GM21529 (cell line): ENCODE results near the gene PCNX4.

Source experiments
- ATAC-seq: cut with Tn5 transposase; IDR thresholded peaks from one replicate; pipeline ENCODE4 v1.9.1; 2021; ENCODE audit not compliant: unreplicated experiment

PCNX4 gene

DNA sequence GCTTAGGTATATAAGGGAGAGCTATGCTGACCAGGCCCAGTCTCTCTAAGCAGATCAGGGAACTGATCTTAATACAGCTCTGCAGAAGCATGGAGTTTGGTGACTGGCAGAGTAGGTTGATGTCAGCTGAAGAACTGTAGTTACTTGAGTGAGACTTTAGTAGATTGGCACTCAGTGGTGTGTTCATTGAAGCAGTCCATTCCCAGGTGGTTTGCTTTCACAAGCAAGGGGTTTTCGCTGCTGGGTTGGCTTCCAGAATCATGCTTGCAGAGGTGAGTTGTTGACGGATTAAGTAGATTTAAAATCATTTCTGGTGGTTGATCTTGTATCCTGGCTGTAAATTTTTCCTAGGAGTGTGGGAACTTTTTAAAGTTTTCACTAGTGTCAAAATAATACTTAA lies 80.0 kb downstream of the PCNX4 start:
- no peak for ATAC-seq

DNA sequence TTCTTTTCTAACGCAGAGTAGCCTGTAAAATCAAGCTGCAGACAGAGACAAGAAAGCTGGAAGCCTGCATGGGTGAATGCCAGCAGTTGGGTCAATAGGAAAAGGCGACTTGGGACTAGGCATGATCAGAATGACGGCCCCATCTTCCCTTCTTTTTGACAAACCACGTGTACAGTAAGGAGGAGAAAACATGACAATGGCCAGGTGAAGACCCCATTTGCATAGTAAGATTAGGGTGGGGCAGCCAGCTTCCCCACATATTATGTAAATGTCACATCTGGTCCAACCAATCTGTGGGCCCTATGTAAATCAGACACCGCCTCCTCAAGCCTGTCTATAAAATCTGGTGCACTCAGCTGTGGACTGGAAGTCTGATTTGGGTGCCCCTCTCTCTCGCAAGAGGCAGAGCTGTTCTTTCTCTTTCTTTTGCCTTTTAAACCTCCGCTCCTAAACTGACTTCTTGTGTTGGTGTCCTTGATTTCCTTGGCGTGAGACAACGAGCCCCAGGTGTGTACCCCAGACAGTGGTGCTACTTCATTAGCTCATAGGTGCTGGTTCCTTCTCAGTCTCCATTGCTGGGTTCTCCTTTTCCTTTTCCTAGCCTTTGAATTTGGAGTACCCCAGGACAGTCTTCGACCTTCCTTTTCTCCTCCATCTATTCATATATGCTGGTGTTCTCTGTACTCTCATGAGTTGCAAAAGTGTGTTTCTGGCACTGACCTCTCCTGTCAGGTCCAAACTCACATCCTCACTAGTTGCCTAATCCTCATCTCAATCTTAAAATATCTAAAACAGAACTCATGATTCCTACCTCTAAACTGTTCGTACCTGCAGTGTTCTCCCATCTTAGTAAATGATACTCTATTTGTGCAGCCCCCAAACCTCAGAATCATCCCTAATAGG lies 82.9 kb downstream of the PCNX4 start:
- no peak for ATAC-seq

DNA sequence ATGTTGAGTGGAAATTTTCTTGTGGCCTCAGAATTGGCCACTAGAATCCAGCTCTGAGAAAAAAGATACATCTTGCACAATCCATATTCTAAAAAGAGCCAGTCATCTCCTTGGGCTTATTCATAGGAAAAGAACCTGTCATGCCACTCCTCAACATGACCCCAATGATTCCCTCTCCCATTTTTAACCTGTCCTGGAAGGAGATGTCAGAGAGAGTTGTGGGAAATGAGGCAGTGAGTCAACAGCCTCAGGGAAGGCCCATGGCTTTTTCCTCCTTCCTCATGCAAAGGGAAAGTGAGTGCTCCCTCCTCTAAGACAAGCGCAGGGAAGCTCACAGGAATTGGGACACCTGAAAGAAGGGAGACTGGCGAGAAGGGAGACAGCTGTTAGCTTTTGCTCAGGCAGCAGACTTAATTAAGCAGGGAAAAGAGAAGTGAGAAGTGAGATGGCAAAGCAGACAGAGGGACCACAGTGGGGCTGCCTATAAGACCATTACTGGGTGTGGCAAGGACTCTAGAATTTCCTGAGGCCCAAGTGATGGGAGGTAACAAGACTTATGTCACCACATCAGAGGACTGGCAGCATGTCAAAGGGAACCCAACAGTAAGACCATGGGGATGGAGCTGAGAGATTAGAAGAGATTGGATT lies 83.7 kb downstream of the PCNX4 start:
- no peak for ATAC-seq

GRCh38 chr14:60178164-60178563 lies 86.4 kb downstream of the PCNX4 start:
- no peak for ATAC-seq

- ATAC-seq: no peak
These were observed 87.1 kb downstream of the PCNX4 start for GRCh38 chr14:60178820-60179219.

GRCh38 chr14:60179431-60179869 lies 87.7 kb downstream of the PCNX4 start:
- no peak for ATAC-seq

DNA sequence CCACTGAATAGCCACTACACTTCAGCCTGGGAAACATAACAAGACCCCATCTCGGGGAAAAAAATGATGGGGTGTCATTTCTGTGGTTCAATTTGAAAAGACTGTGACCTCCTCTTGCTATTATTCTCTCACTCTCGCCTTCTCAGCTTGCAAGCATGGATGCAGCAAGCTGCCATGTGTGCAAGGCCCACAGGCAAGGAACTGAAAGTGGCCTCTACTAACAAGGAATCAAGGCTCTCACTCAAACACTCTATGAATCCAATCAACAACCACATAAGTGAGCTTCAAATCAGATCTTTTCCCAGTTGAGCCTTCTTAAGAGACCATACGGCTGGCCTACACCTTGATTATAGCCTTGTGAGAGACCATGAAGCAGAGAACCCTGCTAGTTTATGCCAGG lies 91.4 kb downstream of the PCNX4 start:
- ATAC-seq: peak; percentile 19

- peak; percentile 46 for ATAC-seq
These were observed 92.0 kb downstream of the PCNX4 start for GRCh38 chr14:60183741-60184140.

- peak; percentile 55 for ATAC-seq
These were observed 92.6 kb downstream of the PCNX4 start for GRCh38 chr14:60184146-60184904.

DNA sequence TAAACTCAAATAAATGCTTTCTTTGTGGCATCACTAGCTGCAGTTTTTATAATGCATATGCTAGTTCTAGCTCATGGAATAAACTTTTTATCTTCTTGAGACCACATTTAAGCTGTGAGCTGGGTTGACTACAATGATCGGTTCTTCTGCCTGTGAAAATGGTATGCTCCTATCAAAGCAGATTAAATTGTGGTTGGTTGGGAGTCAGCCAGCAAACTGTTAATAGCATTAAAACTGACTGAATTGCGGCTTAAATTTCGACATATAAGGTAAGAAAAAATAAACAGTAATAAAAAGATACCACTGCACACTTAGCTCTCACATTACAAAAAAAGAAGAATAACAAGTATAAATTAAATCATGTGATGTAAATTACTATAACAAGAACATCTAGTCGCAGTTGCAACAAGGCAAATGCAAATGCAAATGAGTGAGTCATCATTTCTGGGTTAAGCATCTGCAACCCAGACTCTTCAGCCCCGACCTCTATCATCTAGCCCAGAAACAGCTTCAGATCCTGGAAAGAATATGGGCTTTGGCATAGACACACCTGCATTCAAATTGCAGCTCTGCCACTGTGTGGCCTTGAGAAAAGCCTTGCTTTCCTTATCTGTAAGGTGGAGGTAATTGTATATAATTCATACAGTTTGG lies 93.3 kb downstream of the PCNX4 start:
- no peak for ATAC-seq

DNA sequence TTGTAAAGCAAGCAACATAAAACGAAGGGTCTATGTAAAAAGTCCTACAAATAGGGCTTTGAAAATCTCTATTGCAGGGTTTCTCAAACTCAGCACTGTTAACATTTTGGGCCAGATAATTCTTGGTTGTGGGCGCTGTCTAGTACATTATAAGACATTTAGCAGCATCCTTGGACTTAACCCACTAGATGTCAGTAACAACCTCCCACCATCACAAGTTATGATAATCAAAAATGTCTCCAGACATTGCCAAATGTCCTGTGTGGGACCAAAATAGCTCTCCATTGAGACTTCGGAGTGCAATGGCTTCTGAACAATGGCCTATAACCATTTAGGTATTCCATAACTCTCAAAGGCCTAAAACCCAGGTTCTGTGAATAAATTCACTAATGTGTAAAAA lies 96.4 kb downstream of the PCNX4 start:
- ATAC-seq: no peak

DNA sequence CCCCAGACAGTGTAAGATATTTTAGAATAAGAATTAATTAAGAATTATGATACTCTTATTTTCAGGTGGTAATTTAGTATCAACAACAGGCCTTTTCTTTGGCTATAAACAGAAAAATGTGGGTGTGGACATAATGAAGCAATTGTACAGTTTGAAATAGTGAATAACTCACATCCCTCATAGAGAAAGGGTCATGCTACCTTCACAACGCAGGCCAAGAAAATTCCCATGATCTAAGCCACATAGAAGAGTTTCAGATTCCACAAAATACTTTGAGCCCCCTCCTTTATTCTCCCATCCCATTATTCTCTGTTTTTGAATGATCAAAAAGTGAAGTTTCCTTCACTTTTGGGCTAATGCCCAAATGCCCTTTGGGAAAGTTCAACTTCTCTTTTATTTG lies 97.0 kb downstream of the PCNX4 start:
- no peak for ATAC-seq

GRCh38 chr14:60189923-60190840 lies 98.5 kb downstream of the PCNX4 start:
- peak; percentile 67 for ATAC-seq

DNA sequence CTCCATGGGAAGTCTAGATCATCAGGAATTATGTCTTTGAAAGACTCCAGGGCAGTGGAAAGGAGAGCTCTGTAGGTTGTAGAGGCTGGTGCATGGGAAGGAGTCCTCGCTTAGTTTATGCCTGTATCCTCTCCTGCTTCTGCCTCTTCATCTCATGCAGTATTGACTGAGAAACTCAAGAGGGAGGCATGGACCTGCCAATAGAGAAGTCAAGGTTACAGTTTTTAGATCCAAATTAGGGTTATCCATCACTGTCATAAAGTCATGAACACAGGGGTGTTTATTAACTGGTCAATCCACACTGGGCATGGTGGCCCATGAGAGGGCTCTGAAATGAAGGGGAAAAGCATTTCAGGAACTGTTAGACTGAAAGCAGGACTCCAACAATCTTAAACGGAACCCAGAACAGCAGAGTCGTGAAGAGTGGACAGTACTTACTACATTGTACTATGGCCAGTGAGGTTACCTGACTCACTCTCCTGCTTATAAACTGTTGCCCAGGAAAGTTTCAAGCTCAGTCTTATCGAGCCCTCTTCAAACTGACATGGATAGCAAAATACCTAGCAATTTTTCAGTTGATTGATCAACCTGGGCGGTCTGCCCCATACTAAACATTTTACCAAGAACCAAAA lies 103.6 kb downstream of the PCNX4 start:
- ATAC-seq: peak; percentile 76

DNA sequence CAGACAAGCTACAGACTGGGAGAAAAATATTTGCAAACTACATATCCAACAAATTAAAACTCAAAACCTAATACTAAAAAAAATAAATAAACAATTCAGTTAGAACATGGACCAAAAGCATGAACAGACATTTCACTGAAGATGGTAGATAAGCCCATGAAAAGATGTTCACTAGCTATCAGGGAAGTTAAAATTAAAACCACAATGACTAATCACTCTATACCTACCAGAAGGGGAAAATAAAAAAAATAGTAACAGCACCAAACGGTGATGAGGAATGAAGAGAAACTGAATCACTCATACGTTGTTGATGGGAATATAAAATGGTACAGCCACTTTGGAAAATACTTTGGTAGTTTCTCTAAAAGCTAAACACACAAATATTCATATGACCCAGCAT lies 104.6 kb downstream of the PCNX4 start:
- ATAC-seq: no peak

- ATAC-seq: no peak
These were observed 106.0 kb downstream of the PCNX4 start for GRCh38 chr14:60197629-60198303.

- ATAC-seq: no peak
These were observed 107.6 kb downstream of the PCNX4 start for GRCh38 chr14:60199321-60199720.

DNA sequence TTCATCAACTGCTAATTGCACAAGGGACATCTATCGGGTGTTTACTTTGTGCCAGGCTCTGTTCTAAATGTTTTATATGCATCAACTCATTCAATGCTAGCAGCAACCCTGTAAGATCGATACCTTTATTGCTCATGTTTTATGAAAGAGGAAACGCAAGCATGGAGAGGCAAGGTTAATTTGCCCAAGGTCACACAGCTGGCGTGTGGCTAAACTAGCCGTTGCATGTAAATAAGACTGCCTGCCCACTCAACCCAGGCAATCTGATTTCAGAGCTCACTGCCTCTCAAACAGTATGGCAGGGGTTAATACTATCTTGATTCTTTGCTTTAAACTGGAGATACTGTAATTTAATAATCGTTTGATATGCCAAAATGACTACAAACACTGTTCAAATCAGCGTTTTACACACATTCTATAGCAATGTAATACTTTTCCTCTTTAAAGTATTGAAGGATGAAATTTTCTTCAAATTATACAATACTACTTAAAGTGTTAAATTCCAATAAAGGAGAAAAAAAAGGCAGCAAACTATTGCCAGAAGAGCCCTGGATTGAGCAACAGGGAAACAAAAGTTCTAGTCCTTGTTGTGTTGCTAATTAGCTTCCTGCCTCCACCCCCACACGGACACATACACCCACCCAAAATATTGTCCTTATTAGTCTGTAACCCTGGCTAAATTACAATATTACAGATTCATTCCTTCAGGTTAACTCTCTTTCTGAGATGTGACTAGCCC lies 112.5 kb downstream of the PCNX4 start:
- ATAC-seq: peak; percentile 69
